Panc1 (cell line): ENCODE results near the gene LGALS16. TPM values are rescaled to one million over a fixed set of nuclear protein-coding genes. Genes with fewer than 3 reads are reported as not detected.

Experiments
- ATAC-seq: fragments of 200-7000 bp; cut with Tn5 transposase; 2 replicates; pipeline ENCODE4 v1.9.1; 2020; ENCODE audit warnings: mild to moderate bottlenecking, moderate library complexity
- BruUV-seq: library from RNA; stranded (reverse); fragments of 400-500 nt; replicated peaks from 2 replicates; lab custom pipeline; 2021; lab: Mats Ljungman, UMichigan
- CTCF ChIA-PET: fragments of 300-600 bp; sonication (Branson Sonifier 250); formaldehyde crosslinking; loops from one replicate; lab custom pipeline; 2022; ENCODE audit warnings: antibody characterized with exemption; lab: Charles Lee
- POLR2A ChIA-PET: fragments of 300-600 bp; sonication (Branson Sonifier 250); formaldehyde crosslinking; loops from one replicate; lab custom pipeline; 2022; ENCODE audit warnings: antibody characterized with exemption; lab: Charles Lee
- DNase-seq: peaks from one replicate; pipeline ENCODE4 v3.0.0-alpha.2; 2010; ENCODE audit warnings: low read depth, low spot score
- H3K27ac ChIP-seq: 2 replicates; pipeline ENCODE4 v1.5.1; 2011; ENCODE audit warnings: mild to moderate bottlenecking, low read length, inconsistent platforms
- H3K27me3 ChIP-seq: fragments of 200-500 bp; sonication (Bioruptor generic); 2 replicates; pipeline ENCODE4 v1.6.0; 2014; ENCODE audit warnings: low read length, inconsistent platforms; ENCODE audit not compliant: control insufficient read depth, insufficient read depth
- H3K36me3 ChIP-seq: fragments of 200-500 bp; sonication (Bioruptor generic); 2 replicates; pipeline ENCODE4 v1.5.1; 2014; ENCODE audit warnings: inconsistent platforms, mild to moderate bottlenecking, low read length, moderate library complexity; ENCODE audit not compliant: control insufficient read depth, insufficient read depth
- H3K4me1 ChIP-seq: 2 replicates; pipeline ENCODE4 v1.5.1; 2011; ENCODE audit warnings: inconsistent platforms, mild to moderate bottlenecking, low read length, moderate library complexity; ENCODE audit not compliant: control insufficient read depth, insufficient read depth
- H3K4me3 ChIP-seq, 2 experiments: 2 replicates each; pipeline ENCODE4 v1.5.1; 2011 to 2012; ENCODE audit warnings: low read depth in 2 of 2, low read length in 2 of 2, mild to moderate bottlenecking in 2 of 2, inconsistent platforms in 1 of 2, moderate library complexity in 1 of 2
- H3K9me3 ChIP-seq: fragments of 200-500 bp; sonication (Bioruptor generic); 2 replicates; pipeline ENCODE4 v1.5.1; 2014; ENCODE audit warnings: low read depth, mild to moderate bottlenecking, inconsistent platforms, low read length, moderate library complexity; ENCODE audit not compliant: control insufficient read depth, insufficient read depth
- CTCF ChIP-seq: fragments of 450-650 bp; IDR thresholded peaks from 2 replicates; pipeline ENCODE4 v1.5.1; 2017; ENCODE audit warnings: mild to moderate bottlenecking
- POLR2AphosphoS5 ChIP-seq: IDR thresholded peaks from 2 replicates; pipeline ENCODE4 v1.6.1; 2012; ENCODE audit warnings: mild to moderate bottlenecking, low read depth, low read length, moderate library complexity
- SIN3A ChIP-seq: IDR thresholded peaks from 2 replicates; pipeline ENCODE4 v1.6.1; 2012; ENCODE audit warnings: low read depth, mild to moderate bottlenecking, low read length, moderate library complexity, borderline replicate concordance; ENCODE audit not compliant: insufficient read depth
- TCF7L2 ChIP-seq: IDR thresholded peaks from 2 replicates; pipeline ENCODE4 v1.6.1; 2011; ENCODE audit warnings: mild to moderate bottlenecking, low read depth, low read length, inconsistent platforms
- in situ Hi-C: cut with HindIII; loops from 2 replicates; pipeline ENCODE4 v1.10.0; 2016; ENCODE audit warnings: low sequenced_read_pairs, low pct_unique_long_range_greater_than_20kb
- intact Hi-C: fragments of 100-400 bp; cut with micrococcal nuclease; formaldehyde crosslinking; loops from one replicate; pipeline ENCODE4 v1.10.0; 2022; ENCODE audit not compliant: unreplicated experiment
- total RNA-seq: library from RNA; stranded (reverse); gene quantifications from one replicate; pipeline ENCODE4 v1.2.1, GENCODE V29; 2021; ENCODE audit not compliant: unreplicated experiment
- TF ChIP-seq, protein P1 (sequence below), 2 experiments: IDR thresholded peaks; 2 replicates each; pipeline ENCODE4 v1.6.1; 2011 to 2012; ENCODE audit warnings: low read depth in 2 of 2, control low read depth in 1 of 2, low read length in 1 of 2, mild to moderate bottlenecking in 1 of 2, moderate library complexity in 1 of 2; ENCODE audit not compliant: insufficient read depth in 1 of 2

LGALS16 gene
- total RNA-seq, 1 experiment from 2014 or later, result not detected

GRCh38 chr19:39676004-39676403 is 20.3 kb downstream of the LGALS16 start:
- POLR2A ChIA-PET, result interaction anchor here (0.6 to 1.4 kb wide), 5 partner anchors 34 to 278 kb away, joined by 3 to 12 read pairs (median 6); partner anchors contain the start of gene RPS16
- Histone ChIP-seq H3K36me3 (no peaks in the 10 kb centered on the region), H3K27me3 (peaks cover 65% of the 10 kb centered on the region), H3K4me3 (no peak overlapping the region), H3K27ac (no peak overlapping the region), H3K4me1 (peaks cover 22% of the 10 kb centered on the region), H3K9me3 (no peaks in the 10 kb centered on the region)
- ATAC-seq (no peak), DNase-seq (peak; percentile 83)
- TF ChIP-seq, protein P1, sequence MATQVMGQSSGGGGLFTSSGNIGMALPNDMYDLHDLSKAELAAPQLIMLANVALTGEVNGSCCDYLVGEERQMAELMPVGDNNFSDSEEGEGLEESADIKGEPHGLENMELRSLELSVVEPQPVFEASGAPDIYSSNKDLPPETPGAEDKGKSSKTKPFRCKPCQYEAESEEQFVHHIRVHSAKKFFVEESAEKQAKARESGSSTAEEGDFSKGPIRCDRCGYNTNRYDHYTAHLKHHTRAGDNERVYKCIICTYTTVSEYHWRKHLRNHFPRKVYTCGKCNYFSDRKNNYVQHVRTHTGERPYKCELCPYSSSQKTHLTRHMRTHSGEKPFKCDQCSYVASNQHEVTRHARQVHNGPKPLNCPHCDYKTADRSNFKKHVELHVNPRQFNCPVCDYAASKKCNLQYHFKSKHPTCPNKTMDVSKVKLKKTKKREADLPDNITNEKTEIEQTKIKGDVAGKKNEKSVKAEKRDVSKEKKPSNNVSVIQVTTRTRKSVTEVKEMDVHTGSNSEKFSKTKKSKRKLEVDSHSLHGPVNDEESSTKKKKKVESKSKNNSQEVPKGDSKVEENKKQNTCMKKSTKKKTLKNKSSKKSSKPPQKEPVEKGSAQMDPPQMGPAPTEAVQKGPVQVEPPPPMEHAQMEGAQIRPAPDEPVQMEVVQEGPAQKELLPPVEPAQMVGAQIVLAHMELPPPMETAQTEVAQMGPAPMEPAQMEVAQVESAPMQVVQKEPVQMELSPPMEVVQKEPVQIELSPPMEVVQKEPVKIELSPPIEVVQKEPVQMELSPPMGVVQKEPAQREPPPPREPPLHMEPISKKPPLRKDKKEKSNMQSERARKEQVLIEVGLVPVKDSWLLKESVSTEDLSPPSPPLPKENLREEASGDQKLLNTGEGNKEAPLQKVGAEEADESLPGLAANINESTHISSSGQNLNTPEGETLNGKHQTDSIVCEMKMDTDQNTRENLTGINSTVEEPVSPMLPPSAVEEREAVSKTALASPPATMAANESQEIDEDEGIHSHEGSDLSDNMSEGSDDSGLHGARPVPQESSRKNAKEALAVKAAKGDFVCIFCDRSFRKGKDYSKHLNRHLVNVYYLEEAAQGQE (IDR thresholded peaks at IDR 0.05; ENCODE audit: insufficient read depth in 1 of 2, low read depth in 2 of 2, low read length in 1 of 2), result no peak
- TF ChIP-seq POLR2AphosphoS5 (no peak), TCF7L2 (no peak), CTCF (no peak), SIN3A (no peak)
- BruUV-seq, result no TSS peak
- in situ Hi-C loops, result no loop called here
- CTCF ChIA-PET, result interaction anchor here (0.6 to 9.0 kb wide), 6 partner anchors 117 to 170 kb away, joined by 3 to 508 read pairs (median 3); partner anchors contain the start of genes EID2 and EID2B
- intact Hi-C loops, result no loop called here

- DNase-seq (peak; percentile 90), ATAC-seq (peak; percentile 49)
- CTCF ChIA-PET, result interaction anchor here (0.5 to 9.0 kb wide), 10 partner anchors 87 to 293 kb away, joined by 3 to 508 read pairs (median 4); partner anchors contain the start of genes EID2 and PSMC4
- H3K4me3 ChIP-seq, result peak overlapping the region in 1 of 2 experiments; percentile 4; a peak in 2 of 4 replicates
- peaks cover 53% of the 10 kb centered on the region for H3K27me3 ChIP-seq
- no peak for TF ChIP-seq POLR2AphosphoS5
- TF ChIP-seq CTCF, result no peak
- H3K27ac ChIP-seq, result no peak overlapping the region
- H3K36me3 ChIP-seq, result no peaks in the 10 kb centered on the region
- intact Hi-C loops, result no loop called here
- peaks cover 15% of the 10 kb centered on the region for H3K4me1 ChIP-seq
- POLR2A ChIA-PET, result interaction anchor here (0.6 to 0.8 kb wide), 3 partner anchors 22 to 132 kb away, joined by 3 to 6 read pairs (median 4); no protein-coding TSS in a partner anchor
- H3K9me3 ChIP-seq, result no peaks in the 10 kb centered on the region
- in situ Hi-C loops, result no loop called here
- no TSS peak for BruUV-seq
Measured at GRCh38 chr19:39677961-39678889, 22.5 kb downstream of the LGALS16 start.
